HEK293T (cell line): ENCODE results near the gene MGAT1.

Experiments used
- BHLHE40 ChIP-seq: fragments of 450-650 bp; IDR thresholded peaks from 2 replicates; pipeline ENCODE4 v1.6.1; 2016; ENCODE audit warnings: mild to moderate bottlenecking, moderate library complexity, borderline replicate concordance
- FOXK2 ChIP-seq: fragments of 450-650 bp; IDR thresholded peaks from 2 replicates; pipeline ENCODE4 v1.6.1; 2016; ENCODE audit warnings: mild to moderate bottlenecking
- HDGF ChIP-seq: fragments of 450-650 bp; IDR thresholded peaks from 2 replicates; pipeline ENCODE4 v1.6.1; 2017; ENCODE audit warnings: antibody characterized with exemption, borderline replicate concordance
- NFRKB ChIP-seq: fragments of 450-650 bp; IDR thresholded peaks from 2 replicates; pipeline ENCODE4 v1.6.1; 2016; ENCODE audit warnings: mild to moderate bottlenecking, moderate library complexity
- SP1 ChIP-seq: fragments of 450-650 bp; IDR thresholded peaks from 2 replicates; pipeline ENCODE4 v1.6.1; 2017
- SUZ12 ChIP-seq: fragments of 450-650 bp; IDR thresholded peaks from 2 replicates; pipeline ENCODE4 v1.6.1; 2016; ENCODE audit warnings: mild to moderate bottlenecking
- ZNF384 ChIP-seq: fragments of 450-650 bp; IDR thresholded peaks from 2 replicates; pipeline ENCODE4 v1.6.1; 2016

DNA sequence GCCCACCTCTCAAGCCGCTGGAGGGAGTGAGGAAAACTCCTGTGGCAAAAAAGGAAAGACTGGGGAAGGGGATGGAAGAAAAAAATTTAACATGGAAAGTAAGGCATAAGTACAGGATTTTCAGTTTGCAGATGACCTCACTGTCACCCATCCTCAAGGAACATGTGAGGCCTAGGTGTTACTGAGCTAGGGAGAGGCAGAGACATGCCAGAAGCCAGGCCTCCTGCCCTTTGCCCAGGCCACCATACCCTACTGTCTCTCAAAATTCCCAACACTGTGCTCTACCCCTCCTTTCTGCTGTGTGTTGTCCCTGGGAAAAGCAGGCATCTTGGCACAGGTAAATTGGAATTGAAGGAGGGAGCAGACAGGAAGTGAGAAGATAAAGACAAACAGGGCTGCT, 4.4 kb upstream of the MGAT1 start:
- TF ChIP-seq SP1 = no peak
- no peak for TF ChIP-seq NFRKB
- no peak for TF ChIP-seq BHLHE40
- no peak for TF ChIP-seq HDGF
- TF ChIP-seq SUZ12 = no peak
- no peak for TF ChIP-seq ZNF384
- TF ChIP-seq FOXK2 = no peak
